Measurements from ENCODE around the gene PDGFD. TPM values are rescaled to one million over a fixed set of nuclear protein-coding genes. Genes with fewer than 3 reads are reported as not detected.

PDGFD gene
- total and polyA plus RNA-seq, 2 experiments from 2014 or later, result 1.9 to 4.5 TPM

DNA sequence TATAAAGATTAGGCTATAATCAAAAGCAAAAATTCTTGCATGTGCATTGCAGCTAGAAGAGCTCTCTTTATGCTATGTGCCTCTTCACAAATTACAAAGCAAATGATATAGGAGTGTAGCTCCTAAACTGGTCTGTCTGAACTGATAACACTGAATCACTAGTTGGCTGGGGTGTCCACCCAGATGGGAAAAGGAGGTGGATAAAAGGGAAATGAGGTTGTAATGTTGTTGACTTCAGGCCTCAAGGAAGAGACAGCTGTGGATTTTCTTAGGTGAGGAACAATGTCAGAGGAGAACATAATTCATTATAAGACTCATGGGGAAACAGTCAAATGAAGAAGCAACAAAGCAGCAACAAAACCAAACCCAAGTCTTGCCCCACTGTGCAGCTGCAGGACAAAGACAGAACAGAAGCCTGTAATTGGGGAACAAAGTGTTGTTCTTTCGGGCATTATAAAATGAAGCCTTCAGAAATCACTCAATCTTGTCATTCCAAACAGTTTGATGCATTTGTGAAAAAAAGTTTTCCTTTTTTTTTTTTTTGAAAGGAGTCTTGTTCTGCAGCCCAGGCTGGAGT is 257.6 kb downstream of the PDGFD start:
- Histone ChIP-seq H3K36me3 (ENCODE audit: insufficient read depth) (no peaks in the 10 kb centered on the region), H2AFZ (no peak overlapping the region), H3K4me3 (no peak overlapping the region), H3K4me1 (ENCODE audit: insufficient read depth) (no peaks in the 10 kb centered on the region), H3K9me2 (ENCODE audit: insufficient read depth) (peaks cover 3% of the 10 kb centered on the region; the same call in 1 of the 2 replicates), H3F3A (replicated peaks; ENCODE audit: low read depth) (no peaks in the 10 kb centered on the region), H3K4me2 (no peak overlapping the region), H4K20me1 (replicated peaks; ENCODE audit: insufficient read depth) (no peaks in the 10 kb centered on the region), H3K79me2 (replicated peaks; ENCODE audit: insufficient read depth) (no peaks in the 10 kb centered on the region), H3K27ac (ENCODE audit: low read depth) (no peak overlapping the region), H3K27me3 (ENCODE audit: insufficient read depth) (no peaks in the 10 kb centered on the region)
- DNase-seq (ENCODE audit: low spot score) (no peak), ATAC-seq (no peak)
- Mint-ChIP-seq H3K9me3 (no peaks in the 10 kb centered on the region), H3K27ac (no peak overlapping the region), H3K27me3 (ENCODE audit: insufficient read depth, low read depth, poor library complexity) (no peaks in the 10 kb centered on the region), H3K36me3 (ENCODE audit: low read depth) (no peaks in the 10 kb centered on the region; the same call in 2 of the 3 replicates), H3K4me3 (no peak overlapping the region), H3K4me1 (no peaks in the 10 kb centered on the region)
- TF ChIP-seq ZNF331 (CRISPR knock-in tag; IDR thresholded peaks at IDR 0.05; ENCODE audit: low read depth) (no peak), EZH2phosphoT487 (IDR thresholded peaks at IDR 0.05; ENCODE audit: unreplicated experiment) (no peak), NANOG (IDR thresholded peaks at IDR 0.05; ENCODE audit: borderline replicate concordance) (no peak)

DNA sequence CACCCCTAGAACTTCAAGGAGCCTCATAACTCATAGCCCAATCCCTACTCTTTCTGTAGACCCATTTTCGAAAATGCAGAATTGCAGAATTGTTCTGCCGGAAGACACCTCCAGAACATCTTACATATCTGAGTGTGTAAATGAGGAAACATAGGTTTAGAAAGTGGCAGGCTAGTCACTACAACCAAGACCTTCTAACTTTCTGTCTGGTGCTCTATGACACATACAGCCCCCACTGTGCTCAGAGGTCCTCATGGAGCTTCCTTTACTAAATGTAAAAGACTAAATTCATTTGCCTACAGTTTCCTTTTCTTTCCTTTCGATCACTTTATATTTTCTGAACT is 259.7 kb downstream of the PDGFD start:
- no peaks in the 10 kb centered on the region for H3K36me3 ChIP-seq (ENCODE audit: insufficient read depth)
- no peaks in the 10 kb centered on the region for H4K20me1 ChIP-seq (replicated peaks; ENCODE audit: insufficient read depth)
- peaks cover 9% of the 10 kb centered on the region; the same call in 1 of the 2 replicates for H3K9me2 ChIP-seq (ENCODE audit: insufficient read depth)
- H3K27me3 ChIP-seq (ENCODE audit: insufficient read depth), result no peaks in the 10 kb centered on the region
- H3K9me3 Mint-ChIP-seq, result peaks cover 2% of the 10 kb centered on the region; the same call in 1 of the 3 replicates
- H3K4me3 Mint-ChIP-seq, result no peak overlapping the region
- H3K27ac Mint-ChIP-seq, result no peak overlapping the region
- H3K4me1 ChIP-seq (ENCODE audit: insufficient read depth), result no peaks in the 10 kb centered on the region
- no peak overlapping the region for H3K4me2 ChIP-seq
- no peaks in the 10 kb centered on the region for H3F3A ChIP-seq (replicated peaks; ENCODE audit: low read depth)
- H3K4me3 ChIP-seq, result no peak overlapping the region
- no peaks in the 10 kb centered on the region for H3K36me3 Mint-ChIP-seq (ENCODE audit: low read depth)
- ATAC-seq, result no peak
- TF ChIP-seq ZNF331 (CRISPR knock-in tag; IDR thresholded peaks at IDR 0.05; ENCODE audit: low read depth) (no peak), JUNB (IDR thresholded peaks at IDR 0.05; ENCODE audit: unreplicated experiment) (no peak), REST (IDR thresholded peaks at IDR 0.05; ENCODE audit: unreplicated experiment) (no peak)
- no peak overlapping the region for H2AFZ ChIP-seq
- H3K79me2 ChIP-seq (replicated peaks; ENCODE audit: insufficient read depth), result no peaks in the 10 kb centered on the region
- H3K27ac ChIP-seq (ENCODE audit: low read depth), result no peak overlapping the region
- no peak for DNase-seq (ENCODE audit: low spot score)
- H3K27me3 Mint-ChIP-seq (ENCODE audit: insufficient read depth, low read depth, poor library complexity), result no peaks in the 10 kb centered on the region
- no peaks in the 10 kb centered on the region for H3K4me1 Mint-ChIP-seq

DNA sequence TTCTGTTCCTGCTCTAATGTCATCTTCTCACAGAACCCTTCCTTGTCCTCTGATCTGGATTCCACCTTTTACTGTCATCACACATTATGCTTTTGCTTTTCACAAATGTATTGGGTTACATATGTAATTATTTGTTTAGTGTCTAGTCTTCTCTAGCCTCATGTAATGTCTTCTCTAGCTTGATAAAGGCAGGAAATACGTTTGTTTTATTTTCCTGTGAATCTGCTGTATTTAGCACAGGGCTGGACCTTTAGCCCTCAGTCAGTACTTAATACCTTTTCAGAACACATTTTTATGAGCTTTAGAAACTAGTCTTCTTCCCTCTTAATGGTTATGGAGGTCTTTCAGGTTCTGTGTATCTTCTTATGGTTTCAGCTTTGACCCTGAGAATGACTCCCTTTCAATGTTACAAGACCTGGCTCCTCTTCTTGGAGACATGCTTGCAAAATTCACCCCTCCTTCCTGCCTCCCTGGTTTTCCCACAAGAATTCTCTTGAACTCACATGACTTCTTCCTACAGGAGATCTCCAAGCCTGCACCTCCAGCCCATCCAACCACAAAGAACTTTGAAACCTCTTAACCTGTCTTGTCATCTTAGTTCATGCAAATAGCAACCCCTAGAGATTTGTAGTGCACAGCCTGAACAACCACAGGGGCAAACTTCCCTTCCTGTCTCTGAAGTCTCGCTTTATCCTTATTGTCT is 260.2 kb downstream of the PDGFD start:
- no peaks in the 10 kb centered on the region for H3F3A ChIP-seq (replicated peaks; ENCODE audit: low read depth)
- no peak overlapping the region for H2AFZ ChIP-seq
- DNase-seq (ENCODE audit: low spot score) (no peak), ATAC-seq (no peak)
- no peak overlapping the region for H3K4me3 Mint-ChIP-seq
- no peak overlapping the region for H3K4me3 ChIP-seq
- H4K20me1 ChIP-seq (replicated peaks; ENCODE audit: insufficient read depth), result no peaks in the 10 kb centered on the region
- H3K27ac ChIP-seq (ENCODE audit: low read depth), result no peak overlapping the region
- no peaks in the 10 kb centered on the region for H3K36me3 ChIP-seq (ENCODE audit: insufficient read depth)
- H3K27me3 Mint-ChIP-seq (ENCODE audit: insufficient read depth, low read depth, poor library complexity), result no peaks in the 10 kb centered on the region
- no peaks in the 10 kb centered on the region for H3K36me3 Mint-ChIP-seq (ENCODE audit: low read depth)
- peaks cover 2% of the 10 kb centered on the region; the same call in 1 of the 3 replicates for H3K9me3 Mint-ChIP-seq
- H3K79me2 ChIP-seq (replicated peaks; ENCODE audit: insufficient read depth), result no peaks in the 10 kb centered on the region
- H3K27ac Mint-ChIP-seq, result no peak overlapping the region
- H3K4me1 ChIP-seq (ENCODE audit: insufficient read depth), result no peaks in the 10 kb centered on the region
- H3K4me1 Mint-ChIP-seq, result no peaks in the 10 kb centered on the region
- H3K4me2 ChIP-seq, result no peak overlapping the region
- H3K9me2 ChIP-seq (ENCODE audit: insufficient read depth), result peaks cover 9% of the 10 kb centered on the region; the same call in 1 of the 2 replicates
- no peaks in the 10 kb centered on the region for H3K27me3 ChIP-seq (ENCODE audit: insufficient read depth)
- no peak for TF ChIP-seq REST (IDR thresholded peaks at IDR 0.05; ENCODE audit: unreplicated experiment)
- no peak for TF ChIP-seq NANOG (IDR thresholded peaks at IDR 0.05; ENCODE audit: borderline replicate concordance)
- TF ChIP-seq ETS1 (IDR thresholded peaks at IDR 0.05), result no peak
- TF ChIP-seq, protein P1, sequence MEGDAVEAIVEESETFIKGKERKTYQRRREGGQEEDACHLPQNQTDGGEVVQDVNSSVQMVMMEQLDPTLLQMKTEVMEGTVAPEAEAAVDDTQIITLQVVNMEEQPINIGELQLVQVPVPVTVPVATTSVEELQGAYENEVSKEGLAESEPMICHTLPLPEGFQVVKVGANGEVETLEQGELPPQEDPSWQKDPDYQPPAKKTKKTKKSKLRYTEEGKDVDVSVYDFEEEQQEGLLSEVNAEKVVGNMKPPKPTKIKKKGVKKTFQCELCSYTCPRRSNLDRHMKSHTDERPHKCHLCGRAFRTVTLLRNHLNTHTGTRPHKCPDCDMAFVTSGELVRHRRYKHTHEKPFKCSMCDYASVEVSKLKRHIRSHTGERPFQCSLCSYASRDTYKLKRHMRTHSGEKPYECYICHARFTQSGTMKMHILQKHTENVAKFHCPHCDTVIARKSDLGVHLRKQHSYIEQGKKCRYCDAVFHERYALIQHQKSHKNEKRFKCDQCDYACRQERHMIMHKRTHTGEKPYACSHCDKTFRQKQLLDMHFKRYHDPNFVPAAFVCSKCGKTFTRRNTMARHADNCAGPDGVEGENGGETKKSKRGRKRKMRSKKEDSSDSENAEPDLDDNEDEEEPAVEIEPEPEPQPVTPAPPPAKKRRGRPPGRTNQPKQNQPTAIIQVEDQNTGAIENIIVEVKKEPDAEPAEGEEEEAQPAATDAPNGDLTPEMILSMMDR (conservative IDR thresholded peaks at IDR 0.05; ENCODE audit: low read depth in 2 of 2), result no peak
- no peak for TF ChIP-seq EZH2phosphoT487 (IDR thresholded peaks at IDR 0.05; ENCODE audit: unreplicated experiment)
